ENCODE data around the gene BCAP29. TPM values are rescaled to one million over a fixed set of nuclear protein-coding genes. Genes with fewer than 3 reads are reported as not detected.

The BCAP29 gene
- total and polyA plus RNA-seq, 2 of the 8 experiments (the other 6 are each of a cell fraction or from before 2014, with no cell fraction given), result 6.8 to 18.1 TPM

GRCh38 chr7:107661865-107662379, 81.9 kb downstream of the BCAP29 start:
- H3K79me2 ChIP-seq (ENCODE audit: control insufficient read depth in 1 of 2, insufficient read depth in 2 of 2, low read length in 2 of 2), result no peaks in the 10 kb centered on the region
- H3K56ac ChIP-seq (replicated peaks; ENCODE audit: insufficient read length, low read depth, low read length), result no peak overlapping the region
- peaks cover 0 to 2% (median under 1%) of the 10 kb centered on the region in 4 experiments; a peak in 3 of 7 replicates for H3K4me1 ChIP-seq (replicated peaks in 1 of 4; ENCODE audit: control insufficient read depth in 3 of 4, insufficient read depth in 4 of 4, low read length in 3 of 4)
- 13% methylated on average over 15 of the region's 20 CpGs; no CpG with 5 or more reads in 1 of the 2 experiments for WGBS, 2 experiments (ENCODE audit: extremely low coverage in 1 of 2, insufficient coverage in 1 of 2, insufficient read length in 1 of 2, insufficient replicate concordance in 2 of 2, low coverage in 1 of 2, low lambda C conversion rate in 2 of 2, missing lambda C conversion rate in 1 of 2)
- peak overlapping the region; percentile 93 to 95 for H3K4me2 ChIP-seq (ENCODE audit: insufficient read depth in 1 of 2, low read depth in 2 of 2, low read length in 2 of 2)
- no peak for FAIRE-seq
- H3K4ac ChIP-seq (replicated peaks; ENCODE audit: insufficient read length, low read depth, low read length), result no peak overlapping the region
- peaks cover 1 to 2% of the 10 kb centered on the region in 2 experiments for H4K20me1 ChIP-seq (replicated peaks in 1 of 2; ENCODE audit: control insufficient read depth in 1 of 2, insufficient read depth in 2 of 2, low read length in 2 of 2)
- no peak overlapping the region for H3K14ac ChIP-seq (ENCODE audit: insufficient read length)
- no peak overlapping the region for H3K23ac ChIP-seq (ENCODE audit: insufficient read length)
- H3K18ac ChIP-seq (ENCODE audit: extremely low read depth, low read length), result no peak overlapping the region
- peaks cover 15% of the 10 kb centered on the region; the same call in 1 of the 2 replicates for H3K23me2 ChIP-seq (ENCODE audit: low read depth, low read length)
- TF ChIP-seq RBBP5 (IDR thresholded peaks at IDR 0.05; ENCODE audit: borderline replicate concordance, low read depth, low read length) (peak; percentile 71; the same call in 1 of the 2 replicates), SIRT6 (IDR thresholded peaks at IDR 0.05; ENCODE audit: low read length) (no peak), RNF2 (IDR thresholded peaks at IDR 0.05; ENCODE audit: borderline replicate concordance, low read depth, low read length, missing control alignments, poor library complexity, severe bottlenecking) (no peak), SUZ12 (IDR thresholded peaks at IDR 0.05; ENCODE audit: low read length) (peak; percentile 71), EGR1 (IDR thresholded peaks at IDR 0.05; ENCODE audit: borderline replicate concordance, low read depth, low read length) (no peak), TEAD4 (IDR thresholded peaks at IDR 0.05; ENCODE audit: low read depth, low read length) (no peak)
- POLR2A ChIA-PET (ENCODE audit: partially characterized antibody), result interaction anchor here (1.1 kb wide), 1 partner anchor 29 kb away, joined by 5 read pairs; no protein-coding TSS in a partner anchor
- peak overlapping the region; percentile 43 to 62 (median 53) for H3K4me3 ChIP-seq (ENCODE audit: extremely low read depth in 1 of 4, insufficient read depth in 2 of 4, low read depth in 3 of 4, low read length in 4 of 4)
- H3K27me3 ChIP-seq (replicated peaks in 1 of 4; ENCODE audit: control insufficient read depth in 3 of 4, extremely low read depth in 1 of 4, insufficient read depth in 3 of 4, low read length in 3 of 4), result peaks cover 25 to 57% (median 49%) of the 10 kb centered on the region in 4 experiments
- no peaks in the 10 kb centered on the region for H3K36me3 ChIP-seq (ENCODE audit: control insufficient read depth in 2 of 4, insufficient read depth in 4 of 4, low read length in 3 of 4)
- DNase-seq (ENCODE audit: low read depth in 1 of 2, low spot score in 2 of 2), result no peak
- H2BK12ac ChIP-seq (ENCODE audit: low read depth, low read length), result no peak overlapping the region
- H2AK5ac ChIP-seq (ENCODE audit: low read depth, low read length), result no peak overlapping the region
- H3K27ac ChIP-seq (ENCODE audit: low read depth, low read length), result no peak overlapping the region
- no peaks in the 10 kb centered on the region for H3K79me1 ChIP-seq (ENCODE audit: low read depth, low read length)
- no peak overlapping the region for H4K5ac ChIP-seq (ENCODE audit: insufficient read length, low read depth, low read length)
- no peak overlapping the region for H2AFZ ChIP-seq (ENCODE audit: low read length)
- H4K91ac ChIP-seq (replicated peaks; ENCODE audit: insufficient read length, low read length), result no peak overlapping the region
- H2BK20ac ChIP-seq (ENCODE audit: low read length), result no peak overlapping the region
- H4K8ac ChIP-seq (ENCODE audit: extremely low read depth, insufficient read depth, low read length), result no peak overlapping the region
- no peak overlapping the region for H2BK15ac ChIP-seq (ENCODE audit: low read length)
- CTCF ChIA-PET (ENCODE audit: partially characterized antibody), result interaction anchor here (0.7 to 2.3 kb wide), 10 partner anchors 19 to 441 kb away, joined by 3 to 8 read pairs (median 4); partner anchors contain the start of genes BCAP29, COG5 and DUS4L
- no peak overlapping the region for H2BK120ac ChIP-seq (replicated peaks; ENCODE audit: low read depth, low read length)
- H3K9ac ChIP-seq (replicated peaks in 1 of 4; ENCODE audit: extremely low read depth in 1 of 4, low read depth in 3 of 4, low read length in 3 of 4), result no peak overlapping the region
- no peak overlapping the region for H2BK5ac ChIP-seq (ENCODE audit: low read depth, low read length)
- H3K9me3 ChIP-seq (ENCODE audit: insufficient read depth in 2 of 2, low read depth in 1 of 2, low read length in 1 of 2), result no peaks in the 10 kb centered on the region

Data from H1 (cell line).